ENCODE data around the gene OPHN1.
"Not testable (repeated sequence)": the region's sequence is repeated elsewhere in the genome, so short reads cannot be mapped to it uniquely, and the experiment has no call there.

DNA sequence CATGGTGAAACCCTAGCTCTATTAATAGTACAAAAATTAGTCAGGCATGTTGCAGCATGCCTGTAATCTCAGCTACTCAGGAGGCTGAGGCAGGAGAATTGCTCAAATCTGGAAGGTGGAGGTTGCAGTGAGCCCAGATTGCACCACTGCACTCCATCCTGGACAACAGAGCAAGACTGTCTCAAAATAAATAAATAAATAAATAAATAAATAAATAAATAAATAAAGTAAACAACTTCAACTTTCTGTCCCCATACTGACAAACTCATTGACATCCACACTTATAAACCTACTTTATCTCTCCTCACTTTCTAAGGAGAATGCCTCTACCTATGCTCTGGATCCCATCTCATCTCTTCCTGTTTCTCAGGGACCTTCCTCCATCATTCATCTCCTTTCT lies 354.5 kb downstream of the OPHN1 start:
- TF ChIP-seq, protein P1, sequence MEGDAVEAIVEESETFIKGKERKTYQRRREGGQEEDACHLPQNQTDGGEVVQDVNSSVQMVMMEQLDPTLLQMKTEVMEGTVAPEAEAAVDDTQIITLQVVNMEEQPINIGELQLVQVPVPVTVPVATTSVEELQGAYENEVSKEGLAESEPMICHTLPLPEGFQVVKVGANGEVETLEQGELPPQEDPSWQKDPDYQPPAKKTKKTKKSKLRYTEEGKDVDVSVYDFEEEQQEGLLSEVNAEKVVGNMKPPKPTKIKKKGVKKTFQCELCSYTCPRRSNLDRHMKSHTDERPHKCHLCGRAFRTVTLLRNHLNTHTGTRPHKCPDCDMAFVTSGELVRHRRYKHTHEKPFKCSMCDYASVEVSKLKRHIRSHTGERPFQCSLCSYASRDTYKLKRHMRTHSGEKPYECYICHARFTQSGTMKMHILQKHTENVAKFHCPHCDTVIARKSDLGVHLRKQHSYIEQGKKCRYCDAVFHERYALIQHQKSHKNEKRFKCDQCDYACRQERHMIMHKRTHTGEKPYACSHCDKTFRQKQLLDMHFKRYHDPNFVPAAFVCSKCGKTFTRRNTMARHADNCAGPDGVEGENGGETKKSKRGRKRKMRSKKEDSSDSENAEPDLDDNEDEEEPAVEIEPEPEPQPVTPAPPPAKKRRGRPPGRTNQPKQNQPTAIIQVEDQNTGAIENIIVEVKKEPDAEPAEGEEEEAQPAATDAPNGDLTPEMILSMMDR (conservative IDR thresholded peaks at IDR 0.05; ENCODE audit: low read depth in 2 of 2) = not testable (repeated sequence)
- not testable (repeated sequence) for TF ChIP-seq POLR2AphosphoS5 (IDR thresholded peaks at IDR 0.05; ENCODE audit: low read depth); EZH2 (IDR thresholded peaks at IDR 0.05; ENCODE audit: low read depth, unreplicated experiment); ZNF114 (CRISPR knock-in tag; IDR thresholded peaks at IDR 0.05); CREB1 (CRISPR knock-in tag; IDR thresholded peaks at IDR 0.05; ENCODE audit: low read depth); EZH2phosphoT487 (IDR thresholded peaks at IDR 0.05; ENCODE audit: unreplicated experiment); STAT1 (IDR thresholded peaks at IDR 0.05; ENCODE audit: unreplicated experiment)
- TF ChIP-seq, protein P2, sequence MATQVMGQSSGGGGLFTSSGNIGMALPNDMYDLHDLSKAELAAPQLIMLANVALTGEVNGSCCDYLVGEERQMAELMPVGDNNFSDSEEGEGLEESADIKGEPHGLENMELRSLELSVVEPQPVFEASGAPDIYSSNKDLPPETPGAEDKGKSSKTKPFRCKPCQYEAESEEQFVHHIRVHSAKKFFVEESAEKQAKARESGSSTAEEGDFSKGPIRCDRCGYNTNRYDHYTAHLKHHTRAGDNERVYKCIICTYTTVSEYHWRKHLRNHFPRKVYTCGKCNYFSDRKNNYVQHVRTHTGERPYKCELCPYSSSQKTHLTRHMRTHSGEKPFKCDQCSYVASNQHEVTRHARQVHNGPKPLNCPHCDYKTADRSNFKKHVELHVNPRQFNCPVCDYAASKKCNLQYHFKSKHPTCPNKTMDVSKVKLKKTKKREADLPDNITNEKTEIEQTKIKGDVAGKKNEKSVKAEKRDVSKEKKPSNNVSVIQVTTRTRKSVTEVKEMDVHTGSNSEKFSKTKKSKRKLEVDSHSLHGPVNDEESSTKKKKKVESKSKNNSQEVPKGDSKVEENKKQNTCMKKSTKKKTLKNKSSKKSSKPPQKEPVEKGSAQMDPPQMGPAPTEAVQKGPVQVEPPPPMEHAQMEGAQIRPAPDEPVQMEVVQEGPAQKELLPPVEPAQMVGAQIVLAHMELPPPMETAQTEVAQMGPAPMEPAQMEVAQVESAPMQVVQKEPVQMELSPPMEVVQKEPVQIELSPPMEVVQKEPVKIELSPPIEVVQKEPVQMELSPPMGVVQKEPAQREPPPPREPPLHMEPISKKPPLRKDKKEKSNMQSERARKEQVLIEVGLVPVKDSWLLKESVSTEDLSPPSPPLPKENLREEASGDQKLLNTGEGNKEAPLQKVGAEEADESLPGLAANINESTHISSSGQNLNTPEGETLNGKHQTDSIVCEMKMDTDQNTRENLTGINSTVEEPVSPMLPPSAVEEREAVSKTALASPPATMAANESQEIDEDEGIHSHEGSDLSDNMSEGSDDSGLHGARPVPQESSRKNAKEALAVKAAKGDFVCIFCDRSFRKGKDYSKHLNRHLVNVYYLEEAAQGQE (IDR thresholded peaks at IDR 0.05; ENCODE audit: unreplicated experiment) = not testable (repeated sequence)
